GM12865 (cell line): Measurements from ENCODE around the gene CNTN5.
"Not testable (repeated sequence)": the region's sequence is repeated elsewhere in the genome, so short reads cannot be mapped to it uniquely, and the experiment has no call there.

Experiments
- DNase-seq: peaks from one replicate; pipeline ENCODE4 v3.0.0; 2010; ENCODE audit warnings: low read depth
- H3K4me3 ChIP-seq: 2 replicates; pipeline ENCODE4 v1.5.1; 2011; ENCODE audit warnings: mild to moderate bottlenecking, low read depth, low read length, control low read depth
- CTCF ChIP-seq: IDR thresholded peaks from 2 replicates; pipeline ENCODE4 v1.5.1; 2011; ENCODE audit warnings: low read length, control low read depth, low read depth, inconsistent platforms; ENCODE audit not compliant: insufficient read depth; ENCODE audit errors: missing control alignments

Gene CNTN5

GRCh38 chr11:99803501-99803900, 782.8 kb downstream of the CNTN5 start:
- no peak for TF ChIP-seq CTCF
- no peak overlapping the region for H3K4me3 ChIP-seq
- DNase-seq = no peak

DNA sequence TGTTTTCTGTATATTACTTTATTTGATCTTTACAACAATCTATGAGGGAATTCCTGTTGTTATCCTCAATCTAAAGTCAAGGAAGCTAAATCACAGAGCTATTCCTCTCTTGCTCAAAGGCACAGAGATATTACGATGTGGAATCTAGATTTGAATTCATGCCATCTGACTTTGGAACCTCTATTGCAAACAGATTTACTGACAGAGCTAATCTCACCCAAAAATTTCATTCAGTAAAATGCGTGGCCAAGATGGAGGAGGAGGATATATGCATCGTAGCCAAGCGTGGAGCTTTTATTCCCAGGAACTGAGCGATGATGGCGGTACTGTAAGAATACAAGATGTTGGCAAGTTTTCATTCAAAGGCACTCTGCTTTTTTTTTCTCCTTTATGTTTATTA, 791.8 kb downstream of the CNTN5 start:
- TF ChIP-seq CTCF = no peak
- DNase-seq = no peak
- no peak overlapping the region for H3K4me3 ChIP-seq

DNA sequence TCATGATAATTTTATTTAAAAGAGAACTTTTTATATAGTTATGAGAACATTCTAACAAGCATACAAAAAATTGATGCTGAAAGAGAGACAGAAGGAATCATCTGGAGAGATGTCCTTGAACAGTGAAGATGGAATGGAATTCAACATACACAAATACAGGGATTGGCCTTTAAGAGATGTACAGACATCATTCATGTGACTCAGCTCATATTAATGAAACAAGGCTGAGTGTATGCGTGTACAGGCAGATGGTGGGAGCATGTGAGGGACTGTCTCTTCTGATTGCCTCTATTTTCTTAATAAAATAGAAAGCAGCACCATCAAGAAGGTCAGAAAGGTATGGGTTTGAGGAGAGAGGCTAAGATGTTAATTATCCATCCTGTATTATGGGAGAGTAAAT, 793.3 kb downstream of the CNTN5 start:
- H3K4me3 ChIP-seq = no peak overlapping the region
- no peak for DNase-seq
- no peak for TF ChIP-seq CTCF

DNA sequence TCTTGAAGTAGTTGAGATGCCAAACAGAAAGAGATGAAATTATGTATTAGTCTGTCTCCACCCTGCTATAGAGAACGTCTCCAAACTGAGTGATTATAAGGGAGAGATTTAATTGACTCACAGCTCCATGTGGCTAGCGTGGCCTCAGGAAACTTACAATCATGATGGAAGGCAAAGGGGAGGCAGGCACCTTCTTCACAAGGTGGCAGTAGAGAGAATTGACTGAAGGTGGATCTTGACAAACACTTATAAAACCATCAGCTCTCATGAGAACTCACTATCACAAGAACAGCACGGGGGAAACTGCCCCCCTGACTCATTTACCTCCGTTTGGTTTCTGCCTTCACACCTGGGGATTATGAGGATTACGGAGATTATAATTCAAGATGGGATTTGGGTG, 794.0 kb downstream of the CNTN5 start:
- no peak for DNase-seq
- H3K4me3 ChIP-seq = no peak overlapping the region
- no peak for TF ChIP-seq CTCF

- H3K4me3 ChIP-seq = no peak overlapping the region
- no peak for TF ChIP-seq CTCF
- no peak for DNase-seq
Measured at GRCh38 chr11:99818991-99819390, 798.2 kb downstream of the CNTN5 start.

- no peak for DNase-seq
- H3K4me3 ChIP-seq = no peak overlapping the region
- TF ChIP-seq CTCF = no peak
Measured at GRCh38 chr11:99822846-99823565, 802.3 kb downstream of the CNTN5 start.

- not testable (repeated sequence) for DNase-seq
Measured at GRCh38 chr11:99836739-99837138, 816.0 kb downstream of the CNTN5 start.

DNA sequence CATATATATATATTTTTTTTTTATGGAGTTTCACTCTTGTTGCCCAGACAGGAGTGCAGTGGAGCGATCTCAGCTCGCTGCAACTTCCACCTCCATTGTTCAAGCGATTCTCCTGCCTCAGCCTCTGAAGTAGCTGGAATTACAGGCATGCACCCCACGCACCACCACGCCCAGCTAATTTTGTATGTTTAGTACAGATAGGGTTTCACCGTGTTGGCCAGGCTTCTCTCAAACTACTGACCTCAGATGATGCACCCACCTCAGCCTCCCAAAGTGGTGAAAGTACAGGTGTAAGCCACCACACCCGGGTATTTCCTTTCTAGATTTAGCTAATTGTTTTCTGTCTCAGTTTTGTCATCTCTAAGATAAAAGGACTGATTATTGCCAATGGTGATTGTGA, 821.1 kb downstream of the CNTN5 start:
- DNase-seq = no peak

More at GRCh38 chr11:99836739-99837138, 816.0 kb downstream of the CNTN5 start:
- not testable (repeated sequence) for H3K4me3 ChIP-seq

More for the DNA sequence above, 821.1 kb downstream of the CNTN5 start:
- no peak for TF ChIP-seq CTCF
- H3K4me3 ChIP-seq = no peak overlapping the region
